HCT116 (cell line): ENCODE measurements around the gene WNK1. TPM values are rescaled to one million over a fixed set of nuclear protein-coding genes. Genes with fewer than 3 reads are reported as not detected.

Experiments used
- ATAC-seq: fragments of 200-7000 bp; cut with Tn5 transposase; 2 replicates; pipeline ENCODE4 v1.9.1; 2020; ENCODE audit warnings: mild to moderate bottlenecking, moderate library complexity
- BruUV-seq: library from RNA; stranded (reverse); fragments of 400-500 nt; replicated peaks from 2 replicates; lab custom pipeline; 2021; lab: Mats Ljungman, UMichigan
- CTCF ChIA-PET: fragments of 300-600 bp; sonication (Branson Sonifier 250); formaldehyde crosslinking; loops from one replicate; lab custom pipeline; 2021; ENCODE audit warnings: antibody characterized with exemption; lab: Charles Lee
- POLR2A ChIA-PET: fragments of 300-600, 350-600 bp; sonication (Branson Sonifier 250); formaldehyde crosslinking; loops from one replicate; lab custom pipeline; 2021; ENCODE audit warnings: antibody characterized with exemption; lab: Charles Lee
- RAD21 ChIA-PET, 2 experiments: fragments of 300-600 bp; sonication (Branson Sonifier 250); formaldehyde crosslinking; loops; one replicate each; lab custom pipeline; 2023; ENCODE audit warnings: low total read pairs in 2 of 2; ENCODE audit not compliant: uncharacterized antibody in 2 of 2, unreplicated experiment in 2 of 2, low non-redundant PET in 1 of 2; lab: Charles Lee
- DNase-seq: peaks from one replicate; pipeline ENCODE4 v3.0.0-alpha.2; 2010; ENCODE audit warnings: low read depth, low spot score
- H2AFZ ChIP-seq: fragments of 200-600 bp; shearing (Covaris generic), sonication (generic); 2 replicates; pipeline ENCODE4 v1.6.1; 2017; ENCODE audit warnings: low read depth, mixed run types, mixed read lengths, antibody characterized with exemption, low read length; ENCODE audit not compliant: poor library complexity, severe bottlenecking
- H3K27ac ChIP-seq: 2 replicates; pipeline ENCODE4 v1.5.1; 2012; ENCODE audit warnings: low read depth, low read length
- H3K27me3 ChIP-seq: fragments of 200-600 bp; sonication (generic); 2 replicates; pipeline ENCODE4 v1.6.1; 2016; ENCODE audit warnings: mixed run types, low read length, mixed read lengths; ENCODE audit not compliant: insufficient read depth
- H3K36me3 ChIP-seq, 2 experiments: fragments of 200-500 bp in 1 of 2; fragments of 200-600 bp in 1 of 2; sonication (Bioruptor generic) in 1 of 2; sonication (generic) in 1 of 2; 2 replicates each; pipeline versions ENCODE4 v1.5.1 to v1.6.1; 2014 to 2016; ENCODE audit warnings: low read length in 2 of 2, inconsistent platforms in 1 of 2, mixed read lengths in 1 of 2, mixed run types in 1 of 2; ENCODE audit not compliant: insufficient read depth in 2 of 2, control insufficient read depth in 1 of 2
- H3K4me1 ChIP-seq, 2 experiments: fragments of 200-600 bp in 1 of 2; sonication (generic) in 1 of 2; 2 replicates each; pipeline versions ENCODE4 v1.5.1 to v1.6.1; 2012 to 2017; ENCODE audit warnings: low read length in 2 of 2, inconsistent platforms in 1 of 2, mild to moderate bottlenecking in 1 of 2, mixed read lengths in 1 of 2, mixed run types in 1 of 2, moderate library complexity in 1 of 2; ENCODE audit not compliant: insufficient read depth in 2 of 2, control insufficient read depth in 1 of 2
- H3K4me2 ChIP-seq: fragments of 200-600 bp; sonication (generic); 2 replicates; pipeline ENCODE4 v1.6.1; 2017; ENCODE audit warnings: mixed run types, low read length, mixed read lengths
- H3K4me3 ChIP-seq, 2 experiments: fragments of 200-600 bp in 1 of 2; sonication (generic) in 1 of 2; replicated peaks in 1 of 2; 2 replicates each; pipeline ENCODE4 v1.5.1; 2011 to 2016; ENCODE audit warnings: low read length in 2 of 2, control low read depth in 1 of 2, low read depth in 1 of 2, mild to moderate bottlenecking in 1 of 2, mixed read lengths in 1 of 2, mixed run types in 1 of 2
- H3K79me2 ChIP-seq: fragments of 200-600 bp; sonication (generic); 2 replicates; pipeline ENCODE4 v1.6.1; 2017; ENCODE audit warnings: mild to moderate bottlenecking, mixed run types, low read length, moderate library complexity, mixed read lengths; ENCODE audit not compliant: insufficient read depth
- H3K9ac ChIP-seq: fragments of 200-600 bp; sonication (generic); 2 replicates; pipeline ENCODE4 v1.6.1; 2016; ENCODE audit warnings: low read length, mixed read lengths
- H3K9me2 ChIP-seq: fragments of 200-600 bp; sonication (generic), shearing (Covaris generic); 2 replicates; pipeline ENCODE4 v1.6.1; 2017; ENCODE audit warnings: mixed run types, mild to moderate bottlenecking, moderate library complexity; ENCODE audit not compliant: insufficient read depth
- H3K9me3 ChIP-seq, 2 experiments: fragments of 200-500 bp in 1 of 2; fragments of 200-600 bp in 1 of 2; sonication (Bioruptor generic) in 1 of 2; sonication (generic) in 1 of 2; 2 replicates each; pipeline ENCODE4 v1.6.1; 2014 to 2017; ENCODE audit warnings: low read length in 2 of 2, mixed read lengths in 2 of 2, inconsistent platforms in 1 of 2, low read depth in 1 of 2, mild to moderate bottlenecking in 1 of 2, mixed run types in 1 of 2, moderate library complexity in 1 of 2; ENCODE audit not compliant: control insufficient read depth in 1 of 2, insufficient read depth in 1 of 2
- H4K20me1 ChIP-seq: fragments of 200-600 bp; sonication (generic), shearing (Covaris generic); 2 replicates; pipeline ENCODE4 v1.6.1; 2017; ENCODE audit warnings: mixed run types, mild to moderate bottlenecking, moderate library complexity; ENCODE audit not compliant: insufficient read depth
- CBX3 ChIP-seq: IDR thresholded peaks from 2 replicates; pipeline ENCODE4 v1.6.1; 2012; ENCODE audit warnings: low read depth
- CEBPB ChIP-seq: IDR thresholded peaks from 2 replicates; pipeline ENCODE4 v1.6.1; 2012; ENCODE audit warnings: low read depth
- EGR1 ChIP-seq: IDR thresholded peaks from 2 replicates; pipeline ENCODE4 v1.6.1; 2012; ENCODE audit warnings: low read depth
- ELF1 ChIP-seq: IDR thresholded peaks from 2 replicates; pipeline ENCODE4 v1.6.1; 2012; ENCODE audit warnings: low read depth, borderline replicate concordance
- FOSL1 ChIP-seq: IDR thresholded peaks from 2 replicates; pipeline ENCODE4 v1.6.1; 2012; ENCODE audit warnings: low read depth
- JUND ChIP-seq: IDR thresholded peaks from 2 replicates; pipeline ENCODE4 v1.6.1; 2012
- POLR2AphosphoS5 ChIP-seq: IDR thresholded peaks from 2 replicates; pipeline ENCODE4 v1.6.1; 2011; ENCODE audit warnings: mild to moderate bottlenecking, low read depth, low read length, moderate library complexity
- TCF7L2 ChIP-seq: IDR thresholded peaks from 2 replicates; pipeline ENCODE4 v1.7.0; 2011; ENCODE audit warnings: borderline replicate concordance, inconsistent platforms; ENCODE audit not compliant: insufficient read depth, insufficient read length; ENCODE audit errors: extremely low read depth
- ZNF274 ChIP-seq: fragments of 200-500 bp; sonication (Bioruptor generic); IDR thresholded peaks from 2 replicates; pipeline ENCODE4 v1.6.1; 2014; ENCODE audit warnings: mild to moderate bottlenecking, low read depth, low read length, inconsistent platforms
- intact Hi-C: fragments of 100-400 bp; cut with micrococcal nuclease; formaldehyde crosslinking; loops from 2 replicates; pipeline ENCODE4 v1.10.0; 2022
- total RNA-seq: library from RNA; stranded (reverse); gene quantifications from one replicate; pipeline ENCODE4 v1.2.1, GENCODE V29; 2021; ENCODE audit not compliant: unreplicated experiment
- TF ChIP-seq, protein P1 (sequence below): IDR thresholded peaks from 2 replicates; pipeline ENCODE4 v1.6.1; 2012; ENCODE audit warnings: low read depth
- TF ChIP-seq, protein P2 (sequence below): IDR thresholded peaks from 2 replicates; pipeline ENCODE4 v1.6.1; 2012

Gene WNK1
- total RNA-seq, 1 experiment from 2014 or later = 81.0 TPM

DNA sequence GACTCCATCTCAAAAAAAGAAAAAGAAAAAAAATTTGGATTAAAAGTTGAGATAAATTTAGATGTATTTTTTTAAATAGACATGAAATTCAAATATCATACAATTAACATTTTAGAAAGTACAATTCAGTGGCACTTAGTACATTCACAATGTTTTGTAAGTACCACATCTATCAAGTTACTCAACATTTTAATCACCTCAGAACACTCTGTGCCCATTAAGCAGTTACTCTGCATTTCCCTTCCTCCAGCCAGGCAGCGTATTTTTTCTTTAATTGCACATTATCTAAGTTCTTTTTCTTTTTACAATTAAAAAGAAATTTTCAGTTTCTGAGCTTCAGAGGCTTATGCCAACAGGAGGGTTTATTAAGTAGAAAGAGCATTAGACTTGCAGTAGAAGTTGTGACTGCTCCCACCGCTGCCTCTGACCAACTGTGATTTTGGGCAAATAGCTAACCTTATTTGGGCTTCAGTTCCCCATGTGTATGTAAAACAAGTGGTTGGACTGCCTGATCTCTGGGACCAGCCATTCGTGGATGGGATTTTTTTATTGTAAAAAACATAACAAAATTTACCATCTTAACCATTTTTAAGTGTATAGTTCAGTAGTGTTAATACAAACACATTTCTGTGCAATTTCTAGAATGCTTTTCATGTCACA, 65.7 kb downstream of the WNK1 start:
- H3K4me3 ChIP-seq = no peak overlapping the region
- H3K9ac ChIP-seq = no peak overlapping the region
- DNase-seq (no peak), ATAC-seq (no peak)
- no peaks in the 10 kb centered on the region for H3K9me2 ChIP-seq
- peaks cover 4 to 11% of the 10 kb centered on the region in 2 experiments; a peak in 3 of 4 replicates for H3K4me1 ChIP-seq
- ChIA-PET RAD21 (no interaction called here), POLR2A (no interaction called here), CTCF (interaction anchor here (1.1 to 3.6 kb wide), 4 partner anchors 14 to 275 kb away, joined by 3 to 22 read pairs (median 6); no protein-coding TSS in a partner anchor)
- TF ChIP-seq CEBPB = no peak
- no peak for TF ChIP-seq POLR2AphosphoS5
- TF ChIP-seq EGR1 = no peak
- TF ChIP-seq ZNF274 = no peak
- no peak for TF ChIP-seq JUND
- no peak for TF ChIP-seq CBX3
- TF ChIP-seq, protein P1, sequence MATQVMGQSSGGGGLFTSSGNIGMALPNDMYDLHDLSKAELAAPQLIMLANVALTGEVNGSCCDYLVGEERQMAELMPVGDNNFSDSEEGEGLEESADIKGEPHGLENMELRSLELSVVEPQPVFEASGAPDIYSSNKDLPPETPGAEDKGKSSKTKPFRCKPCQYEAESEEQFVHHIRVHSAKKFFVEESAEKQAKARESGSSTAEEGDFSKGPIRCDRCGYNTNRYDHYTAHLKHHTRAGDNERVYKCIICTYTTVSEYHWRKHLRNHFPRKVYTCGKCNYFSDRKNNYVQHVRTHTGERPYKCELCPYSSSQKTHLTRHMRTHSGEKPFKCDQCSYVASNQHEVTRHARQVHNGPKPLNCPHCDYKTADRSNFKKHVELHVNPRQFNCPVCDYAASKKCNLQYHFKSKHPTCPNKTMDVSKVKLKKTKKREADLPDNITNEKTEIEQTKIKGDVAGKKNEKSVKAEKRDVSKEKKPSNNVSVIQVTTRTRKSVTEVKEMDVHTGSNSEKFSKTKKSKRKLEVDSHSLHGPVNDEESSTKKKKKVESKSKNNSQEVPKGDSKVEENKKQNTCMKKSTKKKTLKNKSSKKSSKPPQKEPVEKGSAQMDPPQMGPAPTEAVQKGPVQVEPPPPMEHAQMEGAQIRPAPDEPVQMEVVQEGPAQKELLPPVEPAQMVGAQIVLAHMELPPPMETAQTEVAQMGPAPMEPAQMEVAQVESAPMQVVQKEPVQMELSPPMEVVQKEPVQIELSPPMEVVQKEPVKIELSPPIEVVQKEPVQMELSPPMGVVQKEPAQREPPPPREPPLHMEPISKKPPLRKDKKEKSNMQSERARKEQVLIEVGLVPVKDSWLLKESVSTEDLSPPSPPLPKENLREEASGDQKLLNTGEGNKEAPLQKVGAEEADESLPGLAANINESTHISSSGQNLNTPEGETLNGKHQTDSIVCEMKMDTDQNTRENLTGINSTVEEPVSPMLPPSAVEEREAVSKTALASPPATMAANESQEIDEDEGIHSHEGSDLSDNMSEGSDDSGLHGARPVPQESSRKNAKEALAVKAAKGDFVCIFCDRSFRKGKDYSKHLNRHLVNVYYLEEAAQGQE = no peak
- no peak for TF ChIP-seq TCF7L2
- no peak for TF ChIP-seq FOSL1
- TF ChIP-seq, protein P2, sequence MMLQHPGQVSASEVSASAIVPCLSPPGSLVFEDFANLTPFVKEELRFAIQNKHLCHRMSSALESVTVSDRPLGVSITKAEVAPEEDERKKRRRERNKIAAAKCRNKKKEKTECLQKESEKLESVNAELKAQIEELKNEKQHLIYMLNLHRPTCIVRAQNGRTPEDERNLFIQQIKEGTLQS = no peak
- TF ChIP-seq ELF1 = no peak
- H3K27me3 ChIP-seq = no peaks in the 10 kb centered on the region
- no peaks in the 10 kb centered on the region for H3K9me3 ChIP-seq
- no TSS peak for BruUV-seq
- no peak overlapping the region for H3K4me2 ChIP-seq
- H3K79me2 ChIP-seq = peaks cover 85% of the 10 kb centered on the region
- H2AFZ ChIP-seq = no peak overlapping the region
- no peaks in the 10 kb centered on the region for H3K36me3 ChIP-seq
- peaks cover 8% of the 10 kb centered on the region; the same call in 1 of the 2 replicates for H4K20me1 ChIP-seq
- intact Hi-C loops = loop anchor here (2.0 to 5.0 kb wide), 2 partner anchors 274 to 765 kb away; no protein-coding TSS in a partner anchor
- H3K27ac ChIP-seq = no peak overlapping the region
